Esophagus squamous epithelium (tissue), 5 donors: Measurements from ENCODE around the gene SLC8A2. TPM values are rescaled to one million over a fixed set of nuclear protein-coding genes. Genes with fewer than 3 reads are reported as not detected.
A peak's percentile ranks its signal among the peaks of the same experiment; 100 is the strongest.

Source experiments
- DNase-seq: peaks from one replicate; lab custom pipeline; 2025; lab: John Stamatoyannopoulos, UW
- H3K27ac ChIP-seq, 4 donors: fragments of 200-600 bp; sonication (generic); one replicate each; pipeline ENCODE4 v1.5.1; 2016 to 2019; ENCODE audit warnings: mild to moderate bottlenecking in 1 of 4
- H3K27me3 ChIP-seq, 4 donors: fragments of 200-600 bp; sonication (generic); 1 replicate in 3 of 4; 2 replicates in 1 of 4; pipeline versions ENCODE4 v1.5.1 to v1.6.0; 2017 to 2021; ENCODE audit warnings: antibody characterized with exemption in 1 of 4
- H3K36me3 ChIP-seq, 3 donors: fragments of 200-600 bp; sonication (generic); one replicate each; pipeline ENCODE4 v1.5.1; 2016 to 2019
- H3K4me1 ChIP-seq, 3 donors: fragments of 200-600 bp; sonication (generic); one replicate each; pipeline ENCODE4 v1.5.1; 2017 to 2019
- H3K4me3 ChIP-seq, 4 donors: fragments of 200-600 bp; sonication (generic); 1 replicate in 3 of 4; 2 replicates in 1 of 4; pipeline ENCODE4 v1.5.1; 2016 to 2019; ENCODE audit warnings: mild to moderate bottlenecking in 2 of 4, moderate library complexity in 1 of 4
- H3K9me3 ChIP-seq, 3 donors: fragments of 200-600 bp; sonication (generic); one replicate each; pipeline ENCODE4 v1.5.1; 2016 to 2019
- CTCF ChIP-seq, 6 experiments: fragments of 450-650 bp in 4 of 6; fragments of 200-600 bp in 2 of 6; sonication (generic) in 2 of 6; IDR thresholded peaks; one replicate each; pipeline ENCODE4 v1.5.1; 2016 to 2019; ENCODE audit warnings: antibody characterized with exemption in 6 of 6, mild to moderate bottlenecking in 4 of 6, moderate library complexity in 4 of 6
- POLR2A ChIP-seq, 4 donors: fragments of 450-650 bp; IDR thresholded peaks; one replicate each; pipeline ENCODE4 v1.6.1; 2017; ENCODE audit warnings: antibody characterized with exemption in 4 of 4, mild to moderate bottlenecking in 4 of 4, moderate library complexity in 3 of 4
- WGBS, 2 donors: methylation state at CpG; one replicate each; pipeline ENCODE4 v1.1.5; 2018; 5-methylcytosine and 5-hydroxymethylcytosine counted together
- intact Hi-C: fragments of 100-400 bp; cut with DNase I; formaldehyde crosslinking; loops from one replicate; pipeline ENCODE4 v1.15.0; 2022
- total RNA-seq, 4 donors: library from RNA; depleted of rRNA; stranded (reverse); fragments of >200 nt; gene quantifications; one replicate each; pipeline ENCODE4 v1.1.0, GENCODE V29; 2016
- donor health status: DM: yes; HTN: yes; CAD: no.

The SLC8A2 gene
- total RNA-seq, 4 donors from 2014 or later: 0.08 to 5.0 (median 3.6) TPM; not detected in 1

DNA sequence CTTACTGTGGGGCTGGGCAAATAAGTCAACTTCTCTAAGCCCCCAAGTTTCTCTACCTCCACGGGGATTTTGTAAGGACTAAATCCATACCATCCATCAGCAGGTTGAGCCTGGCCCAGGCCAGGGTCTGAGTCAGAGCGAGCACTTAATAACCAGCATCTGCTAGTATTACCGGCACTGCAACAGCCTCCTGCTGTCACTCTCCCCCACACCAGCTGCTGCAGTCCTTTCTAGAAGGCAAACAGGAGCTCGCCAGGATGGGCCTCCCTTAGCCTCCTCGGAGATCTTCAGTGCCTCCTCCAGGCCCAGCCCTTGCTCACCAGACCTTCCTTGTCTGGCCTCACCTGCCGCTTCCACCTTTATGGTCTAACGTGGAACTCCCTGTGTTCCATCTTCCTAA, 40.0 kb upstream of the SLC8A2 start:
- Histone ChIP-seq H3K4me1 (peaks cover 65 to 86% (median 70%) of the 10 kb centered on the region in 3 donors), H3K9me3 (no peaks in the 10 kb centered on the region), H3K27ac (peak overlapping the region; percentile 86 to 99 (median 98)), H3K36me3 (peaks cover 0 to 3% (median 0%) of the 10 kb centered on the region in 3 donors), H3K27me3 (no peaks in the 10 kb centered on the region), H3K4me3 (peak overlapping the region in 3 of 4 donors; percentile 86 to 99 (median 94))
- 31 to 48% methylated on average over 5 to 6 of the region's 7 CpGs for WGBS, 2 donors
- DNase-seq: no peak
- no peak for TF ChIP-seq CTCF (IDR thresholded peaks at IDR 0.05)
- TF ChIP-seq POLR2A (IDR thresholded peaks at IDR 0.05): peak in 1 of 4 donors; percentile 10
- intact Hi-C loops: no loop called here

- intact Hi-C loops: no loop called here
- Histone ChIP-seq H3K27ac (peak overlapping the region; percentile 86 to 99 (median 98)), H3K36me3 (peaks cover 0 to 9% (median 4%) of the 10 kb centered on the region in 3 donors), H3K27me3 (no peaks in the 10 kb centered on the region), H3K4me3 (peak overlapping the region in 3 of 4 donors; percentile 86 to 99 (median 94)), H3K4me1 (peaks cover 65 to 88% (median 70%) of the 10 kb centered on the region in 3 donors), H3K9me3 (no peaks in the 10 kb centered on the region)
- 20 to 53% methylated on average over 2 to 3 of the region's 6 CpGs for WGBS, 2 donors
- TF ChIP-seq POLR2A (IDR thresholded peaks at IDR 0.05) (no peak), CTCF (IDR thresholded peaks at IDR 0.05) (no peak)
- DNase-seq: no peak
Measured at GRCh38 chr19:47511128-47511517, 39.4 kb upstream of the SLC8A2 start.

GRCh38 chr19:47510516-47511127, 38.9 kb upstream of the SLC8A2 start:
- peaks cover 65 to 85% (median 65%) of the 10 kb centered on the region in 3 donors for H3K4me1 ChIP-seq
- 8 to 20% methylated on average over 2 to 4 of the region's 12 CpGs for WGBS, 2 donors
- DNase-seq: no peak
- H3K36me3 ChIP-seq: peaks cover 0 to 13% (median 4%) of the 10 kb centered on the region in 3 donors
- peak overlapping the region in 2 of 4 donors; percentile 86 to 94 for H3K4me3 ChIP-seq
- intact Hi-C loops: no loop called here
- peak overlapping the region; percentile 86 to 99 (median 98) for H3K27ac ChIP-seq
- no peaks in the 10 kb centered on the region for H3K9me3 ChIP-seq
- no peak for TF ChIP-seq POLR2A (IDR thresholded peaks at IDR 0.05)
- TF ChIP-seq CTCF (IDR thresholded peaks at IDR 0.05): no peak
- H3K27me3 ChIP-seq: no peaks in the 10 kb centered on the region

DNA sequence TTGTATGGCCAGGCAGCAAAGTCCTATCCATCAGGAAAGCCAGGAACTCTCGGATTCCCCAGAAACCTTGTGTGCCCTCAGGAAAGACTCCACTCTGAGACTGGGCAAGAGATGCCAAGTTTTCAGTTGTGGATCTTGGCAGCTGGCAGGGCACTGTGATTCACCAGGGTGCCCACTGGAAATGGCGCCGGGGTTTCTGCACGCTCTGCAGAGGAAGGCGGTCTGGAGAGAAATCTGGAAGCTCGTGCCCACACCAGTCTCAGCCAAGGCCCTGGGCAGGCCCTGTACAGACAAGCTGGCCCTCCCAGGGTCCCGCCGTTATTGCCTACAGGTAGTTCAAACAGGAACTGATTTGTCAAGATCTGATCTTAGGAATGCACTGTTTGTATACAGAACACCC, 38.3 kb upstream of the SLC8A2 start:
- intact Hi-C loops: no loop called here
- H3K9me3 ChIP-seq: no peaks in the 10 kb centered on the region
- DNase-seq: no peak
- peaks cover 65 to 84% (median 65%) of the 10 kb centered on the region in 3 donors for H3K4me1 ChIP-seq
- peak overlapping the region; percentile 86 to 99 (median 98) for H3K27ac ChIP-seq
- TF ChIP-seq POLR2A (IDR thresholded peaks at IDR 0.05): no peak
- TF ChIP-seq CTCF (IDR thresholded peaks at IDR 0.05): no peak
- peak overlapping the region in 2 of 4 donors; percentile 86 to 94 for H3K4me3 ChIP-seq
- WGBS, 2 donors: 21 to 27% methylated on average over 7 of the region's 8 CpGs
- no peaks in the 10 kb centered on the region for H3K27me3 ChIP-seq
- H3K36me3 ChIP-seq: peaks cover 0 to 19% (median 4%) of the 10 kb centered on the region in 3 donors

GRCh38 chr19:47509170-47509847, 37.6 kb upstream of the SLC8A2 start:
- intact Hi-C loops: no loop called here
- Histone ChIP-seq H3K9me3 (no peaks in the 10 kb centered on the region), H3K27ac (peak overlapping the region; percentile 86 to 99 (median 98)), H3K4me3 (peak overlapping the region in 1 of 4 donors; percentile 3), H3K36me3 (peaks cover 0 to 24% (median 4%) of the 10 kb centered on the region in 3 donors), H3K27me3 (no peaks in the 10 kb centered on the region), H3K4me1 (peaks cover 65 to 83% (median 65%) of the 10 kb centered on the region in 3 donors)
- 32 to 35% methylated on average over 19 to 20 of the region's 20 CpGs for WGBS, 2 donors
- no peak for DNase-seq
- TF ChIP-seq CTCF (IDR thresholded peaks at IDR 0.05): no peak
- TF ChIP-seq POLR2A (IDR thresholded peaks at IDR 0.05): no peak
